CD4-positive, alpha-beta memory T cell (primary cell): Measurements from ENCODE around the gene PCID2. TPM values are rescaled to one million over a fixed set of nuclear protein-coding genes. Genes with fewer than 3 reads are reported as not detected.
A peak's percentile ranks its signal among the peaks of the same experiment; 100 is the strongest.

Experiments used
- CTCF ChIA-PET: fragments of 350-600 bp; sonication (Branson Sonifier 250); formaldehyde crosslinking; loops from one replicate; lab custom pipeline; 2021; ENCODE audit warnings: inconsistent platforms; ENCODE audit not compliant: partially characterized antibody; lab: Charles Lee
- POLR2A ChIA-PET: fragments of 350-600 bp; sonication (Branson Sonifier 250); formaldehyde crosslinking; loops from one replicate; lab custom pipeline; 2021; ENCODE audit not compliant: partially characterized antibody; lab: Charles Lee
- DNase-seq, 5 donors: peaks; one replicate each; pipeline versions ENCODE4 v3.0.0 to v3.0.0-alpha.2; 2020 to 2022; ENCODE audit warnings: mixed read lengths in 1 of 5
- H3K27ac ChIP-seq: one replicate; pipeline ENCODE4 v1.7.0; 2013; ENCODE audit warnings: low read depth, low read length
- H3K27me3 ChIP-seq: 2 replicates; pipeline ENCODE4 v1.7.0; 2013; ENCODE audit warnings: mild to moderate bottlenecking, low read length, moderate library complexity; ENCODE audit not compliant: insufficient read depth
- H3K36me3 ChIP-seq: 2 replicates; pipeline ENCODE4 v1.7.0; 2013; ENCODE audit warnings: mild to moderate bottlenecking, low read length, moderate library complexity; ENCODE audit not compliant: insufficient read depth
- H3K4me1 ChIP-seq: 2 replicates; pipeline ENCODE4 v1.7.0; 2013; ENCODE audit warnings: mild to moderate bottlenecking, low read length, moderate library complexity; ENCODE audit not compliant: insufficient read depth
- H3K4me3 ChIP-seq, 2 donors: one replicate each; pipeline ENCODE4 v1.7.0; 2013; ENCODE audit warnings: low read length in 2 of 2, mild to moderate bottlenecking in 1 of 2
- H3K9me3 ChIP-seq, 2 donors: one replicate each; pipeline ENCODE4 v1.7.0; 2013; ENCODE audit warnings: low read length in 2 of 2, control low read depth in 1 of 2; ENCODE audit not compliant: control insufficient read depth in 1 of 2
- H3K27ac Mint-ChIP-seq, 7 donors: one replicate each; pipeline ENCODE4 v1.8.0; 2020 to 2021; ENCODE audit warnings: mixed read lengths in 7 of 7, mild to moderate bottlenecking in 6 of 7, inconsistent platforms in 3 of 7, moderate library complexity in 3 of 7
- H3K27me3 Mint-ChIP-seq, 2 donors: one replicate each; pipeline ENCODE4 v1.8.0; 2020 to 2021; ENCODE audit warnings: mixed read lengths in 2 of 2
- H3K36me3 Mint-ChIP-seq, 2 donors: one replicate each; pipeline ENCODE4 v1.8.0; 2020 to 2021; ENCODE audit warnings: mixed read lengths in 2 of 2, inconsistent platforms in 1 of 2, mild to moderate bottlenecking in 1 of 2
- H3K4me1 Mint-ChIP-seq, 4 donors: one replicate each; pipeline ENCODE4 v1.8.0; 2020 to 2021; ENCODE audit warnings: mixed read lengths in 4 of 4, mild to moderate bottlenecking in 1 of 4
- H3K4me3 Mint-ChIP-seq, 8 donors: one replicate each; pipeline ENCODE4 v1.8.0; 2020 to 2021; ENCODE audit warnings: mixed read lengths in 8 of 8, mild to moderate bottlenecking in 7 of 8, moderate library complexity in 6 of 8, inconsistent platforms in 3 of 8
- H3K9me3 Mint-ChIP-seq, 8 donors: one replicate each; pipeline ENCODE4 v1.8.0; 2020 to 2021; ENCODE audit warnings: mixed read lengths in 8 of 8, mild to moderate bottlenecking in 5 of 8, inconsistent platforms in 3 of 8, moderate library complexity in 1 of 8
- intact Hi-C: fragments of 100-400 bp; cut with micrococcal nuclease; formaldehyde crosslinking; loops from one replicate; pipeline ENCODE4 v1.15.1; 2023
- polyA plus RNA-seq, 2 donors: library from polyadenylated mRNA; unstranded; fragments of 300-500 nt; fragmentation: Illumina TruSeq; gene quantifications; one replicate each; pipeline ENCODE4 v1.2.3, GENCODE V29; 2021
- total RNA-seq, 2 experiments: library from RNA; stranded (reverse); gene quantifications; one replicate each; pipeline ENCODE4 v1.2.3, GENCODE V29; 2021

The PCID2 gene
- total and polyA plus RNA-seq, 4 experiments from 2014 or later, result 78.2 to 100 (median 82.3) TPM

- peak overlapping the region in 2 of 8 donors; percentile 14 to 39 for H3K4me3 Mint-ChIP-seq
Measured at GRCh38 chr13:113202912-113203311, 5.6 kb downstream of the PCID2 start.

GRCh38 chr13:113201815-113202214, 6.7 kb downstream of the PCID2 start:
- intact Hi-C loops, result no loop called here
- Histone ChIP-seq H3K27ac (no peak overlapping the region), H3K4me1 (peaks cover 48% of the 10 kb centered on the region), H3K27me3 (no peaks in the 10 kb centered on the region), H3K36me3 (peaks cover 37% of the 10 kb centered on the region), H3K4me3 (no peak overlapping the region), H3K9me3 (no peaks in the 10 kb centered on the region)
- ChIA-PET CTCF (no interaction called here), POLR2A (no interaction called here)
- DNase-seq, result no peak
- H3K9me3 Mint-ChIP-seq, result no peaks in the 10 kb centered on the region
- H3K4me1 Mint-ChIP-seq, result peaks cover 37 to 54% (median 46%) of the 10 kb centered on the region in 4 donors
- H3K36me3 Mint-ChIP-seq, result peaks cover 35 to 59% of the 10 kb centered on the region in 2 donors
- H3K27me3 Mint-ChIP-seq, result no peaks in the 10 kb centered on the region
- peak overlapping the region in 1 of 7 donors; percentile 88 for H3K27ac Mint-ChIP-seq
- no peak overlapping the region for H3K4me3 Mint-ChIP-seq

More at GRCh38 chr13:113202912-113203311, 5.6 kb downstream of the PCID2 start:
- H3K36me3 Mint-ChIP-seq, result peaks cover 27 to 53% of the 10 kb centered on the region in 2 donors
- Histone ChIP-seq H3K4me1 (peaks cover 59% of the 10 kb centered on the region), H3K4me3 (no peak overlapping the region), H3K9me3 (no peaks in the 10 kb centered on the region), H3K27me3 (no peaks in the 10 kb centered on the region), H3K27ac (no peak overlapping the region), H3K36me3 (peaks cover 26% of the 10 kb centered on the region)
- H3K4me1 Mint-ChIP-seq, result peaks cover 44 to 65% (median 56%) of the 10 kb centered on the region in 4 donors
- ChIA-PET POLR2A (no interaction called here), CTCF (no interaction called here)
- DNase-seq, result no peak
- peak overlapping the region in 4 of 7 donors; percentile 16 to 67 (median 64) for H3K27ac Mint-ChIP-seq
- intact Hi-C loops, result no loop called here
- no peaks in the 10 kb centered on the region for H3K27me3 Mint-ChIP-seq
- no peaks in the 10 kb centered on the region for H3K9me3 Mint-ChIP-seq

GRCh38 chr13:113196970-113197737, 11.3 kb downstream of the PCID2 start:
- no peak overlapping the region for H3K4me3 Mint-ChIP-seq
- no peaks in the 10 kb centered on the region for H3K27me3 Mint-ChIP-seq
- Histone ChIP-seq H3K27me3 (no peaks in the 10 kb centered on the region), H3K9me3 (no peaks in the 10 kb centered on the region), H3K27ac (no peak overlapping the region), H3K4me1 (peaks cover 3% of the 10 kb centered on the region), H3K36me3 (peaks cover 70% of the 10 kb centered on the region), H3K4me3 (no peak overlapping the region)
- H3K4me1 Mint-ChIP-seq, result peaks cover 5 to 8% (median 6%) of the 10 kb centered on the region in 4 donors
- H3K27ac Mint-ChIP-seq, result no peak overlapping the region
- H3K9me3 Mint-ChIP-seq, result no peaks in the 10 kb centered on the region
- DNase-seq, result no peak
- peaks cover 49 to 74% of the 10 kb centered on the region in 2 donors for H3K36me3 Mint-ChIP-seq
- CTCF ChIA-PET, result no interaction called here
- intact Hi-C loops, result no loop called here
- POLR2A ChIA-PET, result interaction anchor here (1.1 to 1.9 kb wide), 2 partner anchors 11 to 13 kb away, joined by 3 to 5 read pairs; partner anchors contain the start of genes CUL4A and PCID2

GRCh38 chr13:113195360-113195759, 13.1 kb downstream of the PCID2 start:
- Mint-ChIP-seq H3K27ac (no peak overlapping the region), H3K4me1 (peaks cover 0 to 5% (median 1%) of the 10 kb centered on the region in 4 donors), H3K4me3 (no peak overlapping the region), H3K9me3 (no peaks in the 10 kb centered on the region), H3K36me3 (peaks cover 51 to 79% of the 10 kb centered on the region in 2 donors), H3K27me3 (no peaks in the 10 kb centered on the region)
- ChIA-PET POLR2A (no interaction called here), CTCF (no interaction called here)
- intact Hi-C loops, result no loop called here
- DNase-seq, result no peak
- no peaks in the 10 kb centered on the region for H3K9me3 ChIP-seq
- H3K4me1 ChIP-seq, result no peaks in the 10 kb centered on the region
- H3K4me3 ChIP-seq, result no peak overlapping the region
- H3K27me3 ChIP-seq, result no peaks in the 10 kb centered on the region
- H3K27ac ChIP-seq, result no peak overlapping the region
- H3K36me3 ChIP-seq, result peaks cover 75% of the 10 kb centered on the region

- H3K36me3 ChIP-seq, result peaks cover 73% of the 10 kb centered on the region
Measured at GRCh38 chr13:113192902-113193301, 15.6 kb downstream of the PCID2 start.

GRCh38 chr13:113192279-113192678, 16.2 kb downstream of the PCID2 start:
- no peak overlapping the region for H3K27ac ChIP-seq
- peaks cover 1% of the 10 kb centered on the region for H3K4me1 ChIP-seq
- DNase-seq, result no peak
- intact Hi-C loops, result no loop called here
- H3K36me3 Mint-ChIP-seq, result peaks cover 65 to 78% of the 10 kb centered on the region in 2 donors
- no peak overlapping the region for H3K4me3 ChIP-seq
- H3K9me3 ChIP-seq, result no peaks in the 10 kb centered on the region
- ChIA-PET POLR2A (interaction anchor here (0.8 kb wide), 1 partner anchor 18 kb away, joined by 4 read pairs; the partner anchor contains the start of gene CUL4A), CTCF (no interaction called here)
- no peaks in the 10 kb centered on the region for H3K9me3 Mint-ChIP-seq
- H3K27ac Mint-ChIP-seq, result no peak overlapping the region
- peaks cover 2 to 14% (median 8%) of the 10 kb centered on the region in 4 donors for H3K4me1 Mint-ChIP-seq
- H3K27me3 ChIP-seq, result no peaks in the 10 kb centered on the region
- no peaks in the 10 kb centered on the region for H3K27me3 Mint-ChIP-seq
- H3K36me3 ChIP-seq, result peaks cover 73% of the 10 kb centered on the region
- no peak overlapping the region for H3K4me3 Mint-ChIP-seq

More at GRCh38 chr13:113192902-113193301, 15.6 kb downstream of the PCID2 start:
- Mint-ChIP-seq H3K27ac (peak overlapping the region in 1 of 7 donors; percentile 60), H3K9me3 (no peaks in the 10 kb centered on the region), H3K36me3 (peaks cover 65 to 78% of the 10 kb centered on the region in 2 donors), H3K4me1 (peaks cover under 1 to 11% (median 5%) of the 10 kb centered on the region in 4 donors), H3K27me3 (no peaks in the 10 kb centered on the region), H3K4me3 (no peak overlapping the region)
- Histone ChIP-seq H3K27ac (no peak overlapping the region), H3K9me3 (no peaks in the 10 kb centered on the region), H3K4me1 (no peaks in the 10 kb centered on the region), H3K4me3 (no peak overlapping the region), H3K27me3 (no peaks in the 10 kb centered on the region)
- no peak for DNase-seq
- ChIA-PET POLR2A (no interaction called here), CTCF (no interaction called here)
- intact Hi-C loops, result no loop called here

GRCh38 chr13:113190181-113190580, 18.3 kb downstream of the PCID2 start:
- Mint-ChIP-seq H3K27ac (peak overlapping the region in 1 of 7 donors; percentile 35), H3K4me3 (no peak overlapping the region), H3K27me3 (no peaks in the 10 kb centered on the region), H3K36me3 (peaks cover 51 to 71% of the 10 kb centered on the region in 2 donors), H3K4me1 (peaks cover 15 to 33% (median 24%) of the 10 kb centered on the region in 4 donors), H3K9me3 (no peaks in the 10 kb centered on the region)
- no peak for DNase-seq
- Histone ChIP-seq H3K4me3 (no peak overlapping the region), H3K4me1 (peaks cover 22% of the 10 kb centered on the region), H3K27ac (no peak overlapping the region), H3K27me3 (no peaks in the 10 kb centered on the region), H3K36me3 (peaks cover 56% of the 10 kb centered on the region), H3K9me3 (no peaks in the 10 kb centered on the region)
- CTCF ChIA-PET, result no interaction called here
- intact Hi-C loops, result no loop called here
- POLR2A ChIA-PET, result interaction anchor here (1.5 kb wide), 1 partner anchor 20 kb away, joined by 8 read pairs; the partner anchor contains the start of gene CUL4A
